T-helper 2 cell treated with Interferon-gamma antibody and Interleukin-4, amounts not matched to agents 5 μg/mL and 100 μg/mL, for 36 hours (primary cell): ENCODE measurements around the gene MN1.

Source experiments
- DNase-seq: peaks from one replicate; pipeline ENCODE4 v3.0.0; 2021; ENCODE audit warnings: low spot score
- H3K27ac Mint-ChIP-seq: one replicate; pipeline ENCODE4 v1.8.0; 2021; ENCODE audit warnings: mild to moderate bottlenecking, mixed read lengths
- H3K27me3 Mint-ChIP-seq: one replicate; pipeline ENCODE4 v1.8.0; 2021; ENCODE audit warnings: low read depth, mixed read lengths
- H3K36me3 Mint-ChIP-seq: one replicate; pipeline ENCODE4 v1.8.0; 2021; ENCODE audit warnings: low read depth, mixed read lengths
- H3K4me1 Mint-ChIP-seq: one replicate; pipeline ENCODE4 v1.8.0; 2021; ENCODE audit warnings: low read depth, mixed read lengths
- H3K4me3 Mint-ChIP-seq: one replicate; pipeline ENCODE4 v1.8.0; 2022; ENCODE audit warnings: mild to moderate bottlenecking, moderate library complexity, mixed read lengths
- H3K9me3 Mint-ChIP-seq: one replicate; pipeline ENCODE4 v1.8.0; 2021; ENCODE audit warnings: mixed read lengths

MN1 gene

DNA sequence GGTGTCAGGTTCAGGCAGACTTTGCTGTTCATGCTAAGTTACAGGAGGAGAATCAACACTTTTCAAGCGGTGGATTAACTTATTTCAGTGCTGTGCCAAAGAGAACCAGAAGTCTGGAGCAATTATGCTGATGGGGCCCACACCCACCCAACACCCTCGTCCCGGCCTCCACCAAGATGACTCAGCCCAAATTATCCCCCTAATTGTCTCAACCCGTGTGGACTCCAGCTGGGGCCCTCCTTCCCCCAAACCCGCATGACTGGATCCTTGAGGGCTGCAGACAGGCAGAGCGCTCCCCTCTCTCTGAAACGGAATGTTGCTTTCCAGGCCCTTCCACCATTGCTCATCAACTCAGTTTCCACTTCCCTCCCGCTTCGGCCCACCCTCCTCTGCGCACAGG is 34.6 kb upstream of the MN1 start:
- no peak overlapping the region for H3K27ac Mint-ChIP-seq
- H3K27me3 Mint-ChIP-seq: no peaks in the 10 kb centered on the region
- H3K36me3 Mint-ChIP-seq: no peaks in the 10 kb centered on the region
- DNase-seq: no peak
- peaks cover 14% of the 10 kb centered on the region for H3K4me1 Mint-ChIP-seq
- H3K9me3 Mint-ChIP-seq: peaks cover 4% of the 10 kb centered on the region
- no peak overlapping the region for H3K4me3 Mint-ChIP-seq

DNA sequence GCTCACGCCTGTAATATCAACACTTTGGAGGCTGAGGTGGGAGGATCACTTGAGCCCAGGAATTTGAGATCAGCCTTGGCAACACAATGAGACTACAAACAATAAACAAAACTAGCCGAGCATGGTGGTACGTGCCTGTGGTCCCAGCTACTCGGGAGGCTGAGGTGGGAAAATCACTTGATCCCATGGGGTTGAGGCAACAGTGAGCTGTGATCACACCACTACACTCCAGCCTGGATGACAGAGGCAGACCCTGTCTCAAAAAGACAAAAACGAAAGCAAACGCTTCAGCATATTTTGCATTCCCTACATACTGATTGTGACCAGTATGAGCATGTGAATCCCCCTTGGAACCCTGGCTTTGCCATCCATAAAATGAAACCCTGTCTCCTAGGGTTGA is 33.9 kb upstream of the MN1 start:
- Mint-ChIP-seq H3K27me3 (no peaks in the 10 kb centered on the region), H3K27ac (no peak overlapping the region), H3K9me3 (peaks cover 4% of the 10 kb centered on the region), H3K36me3 (no peaks in the 10 kb centered on the region), H3K4me3 (no peak overlapping the region), H3K4me1 (peaks cover 16% of the 10 kb centered on the region)
- DNase-seq: no peak

GRCh38 chr22:27834364-27835185 is 33.0 kb upstream of the MN1 start:
- H3K36me3 Mint-ChIP-seq: no peaks in the 10 kb centered on the region
- H3K4me3 Mint-ChIP-seq: no peak overlapping the region
- peaks cover 4% of the 10 kb centered on the region for H3K9me3 Mint-ChIP-seq
- H3K4me1 Mint-ChIP-seq: peaks cover 16% of the 10 kb centered on the region
- H3K27me3 Mint-ChIP-seq: no peaks in the 10 kb centered on the region
- no peak for DNase-seq
- H3K27ac Mint-ChIP-seq: no peak overlapping the region

GRCh38 chr22:27833803-27834202 is 32.2 kb upstream of the MN1 start:
- Mint-ChIP-seq H3K9me3 (peaks cover 4% of the 10 kb centered on the region), H3K4me3 (no peak overlapping the region), H3K4me1 (peaks cover 16% of the 10 kb centered on the region), H3K36me3 (no peaks in the 10 kb centered on the region), H3K27ac (no peak overlapping the region), H3K27me3 (no peaks in the 10 kb centered on the region)
- no peak for DNase-seq

DNA sequence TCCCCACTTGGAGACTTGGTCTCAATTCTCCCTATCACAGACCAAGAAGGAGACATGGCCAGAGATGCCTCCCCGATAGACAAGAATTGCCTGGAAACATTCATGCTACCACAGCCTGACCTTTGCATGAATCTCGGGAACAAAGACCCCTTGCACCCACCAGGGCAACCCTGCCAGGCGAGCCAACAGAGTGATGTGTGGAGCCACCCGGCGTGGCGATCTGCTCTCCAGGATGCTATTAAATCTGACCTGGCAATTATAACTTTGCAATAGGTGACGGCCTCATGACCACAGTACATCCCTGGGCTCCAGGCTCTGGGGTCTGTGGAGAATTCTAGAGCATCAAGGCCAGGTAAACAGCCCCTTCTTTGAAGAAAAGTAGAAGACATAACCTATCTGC is 31.1 kb upstream of the MN1 start:
- no peaks in the 10 kb centered on the region for H3K36me3 Mint-ChIP-seq
- no peak for DNase-seq
- H3K4me1 Mint-ChIP-seq: peaks cover 16% of the 10 kb centered on the region
- H3K27ac Mint-ChIP-seq: no peak overlapping the region
- no peak overlapping the region for H3K4me3 Mint-ChIP-seq
- H3K9me3 Mint-ChIP-seq: peaks cover 1% of the 10 kb centered on the region
- no peaks in the 10 kb centered on the region for H3K27me3 Mint-ChIP-seq

- no peak overlapping the region for H3K4me3 Mint-ChIP-seq
- H3K27ac Mint-ChIP-seq: no peak overlapping the region
- H3K27me3 Mint-ChIP-seq: no peaks in the 10 kb centered on the region
- peaks cover 16% of the 10 kb centered on the region for H3K4me1 Mint-ChIP-seq
- H3K9me3 Mint-ChIP-seq: no peaks in the 10 kb centered on the region
- H3K36me3 Mint-ChIP-seq: no peaks in the 10 kb centered on the region
- no peak for DNase-seq
Measured at GRCh38 chr22:27829620-27830019, 28.1 kb upstream of the MN1 start.

DNA sequence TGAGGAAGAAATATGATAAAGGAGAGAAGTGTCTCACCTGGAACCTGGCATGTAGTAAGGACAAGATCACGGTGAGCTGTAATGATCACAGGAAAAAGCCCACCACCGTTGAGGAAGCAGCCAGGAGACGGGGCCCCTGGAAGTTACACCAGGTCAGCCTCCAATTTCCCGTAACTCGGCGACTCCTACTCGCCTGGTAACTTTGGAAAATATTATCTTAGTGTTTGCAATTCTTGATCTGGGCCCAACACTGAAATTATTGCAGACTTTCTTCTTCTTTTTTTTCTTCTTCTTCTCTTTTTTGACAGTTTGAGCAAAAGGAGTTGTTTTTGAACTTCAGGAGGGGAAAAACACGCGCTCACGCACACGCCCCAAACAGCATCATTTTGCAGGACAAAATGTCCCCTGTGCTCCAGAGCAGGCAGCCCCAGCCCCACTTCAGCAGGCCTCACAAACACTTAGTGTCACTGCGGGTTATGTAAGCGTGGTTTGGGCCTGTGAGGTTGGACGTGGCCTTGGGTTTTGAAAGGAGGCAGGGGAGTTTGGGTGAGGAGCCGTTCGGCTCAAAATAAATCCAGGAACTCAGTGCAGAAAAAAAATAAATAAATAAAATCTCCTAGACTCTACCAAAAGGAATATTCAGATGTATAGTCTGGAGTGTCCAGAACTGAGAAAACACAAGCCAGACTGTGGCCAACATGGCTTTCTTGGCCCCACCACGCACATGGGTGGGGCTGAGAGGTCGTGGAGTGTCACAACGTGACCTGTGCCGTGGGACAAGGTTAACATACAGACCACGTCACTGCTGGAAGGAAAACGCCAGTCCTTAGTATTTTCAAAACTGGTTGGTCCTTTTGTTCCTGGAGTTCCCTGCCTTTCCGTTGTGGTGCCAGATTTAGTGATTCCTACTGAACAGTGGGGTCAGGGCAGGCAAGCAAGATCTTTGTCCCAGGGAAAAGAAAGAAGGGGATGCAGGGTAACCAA is 26.3 kb upstream of the MN1 start:
- DNase-seq: no peak
- Mint-ChIP-seq H3K27ac (no peak overlapping the region), H3K27me3 (no peaks in the 10 kb centered on the region), H3K9me3 (no peaks in the 10 kb centered on the region), H3K4me1 (peaks cover 16% of the 10 kb centered on the region), H3K36me3 (no peaks in the 10 kb centered on the region), H3K4me3 (no peak overlapping the region)

DNA sequence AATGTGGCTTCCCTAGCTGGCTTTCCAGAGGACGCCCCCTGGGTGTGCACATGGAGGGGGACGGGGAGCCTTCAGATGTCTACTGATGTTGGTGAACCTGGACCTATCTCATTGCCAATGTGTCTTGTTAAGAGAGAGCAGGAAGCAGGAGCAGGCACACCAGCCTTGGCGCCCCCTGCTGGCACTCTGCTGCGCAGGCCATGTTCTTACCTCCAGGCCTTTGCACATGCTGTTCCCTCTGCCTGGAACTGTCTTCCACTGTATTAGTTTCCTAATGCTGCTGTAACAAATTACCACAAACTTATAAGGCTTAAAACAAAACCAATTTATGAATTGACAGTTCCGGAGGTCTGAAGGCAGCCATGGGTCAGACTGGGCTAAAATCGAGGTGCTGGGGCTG is 23.6 kb upstream of the MN1 start:
- no peak for DNase-seq
- H3K27me3 Mint-ChIP-seq: no peaks in the 10 kb centered on the region
- H3K4me1 Mint-ChIP-seq: no peaks in the 10 kb centered on the region
- no peaks in the 10 kb centered on the region for H3K36me3 Mint-ChIP-seq
- H3K4me3 Mint-ChIP-seq: no peak overlapping the region
- H3K27ac Mint-ChIP-seq: no peak overlapping the region
- H3K9me3 Mint-ChIP-seq: no peaks in the 10 kb centered on the region

DNA sequence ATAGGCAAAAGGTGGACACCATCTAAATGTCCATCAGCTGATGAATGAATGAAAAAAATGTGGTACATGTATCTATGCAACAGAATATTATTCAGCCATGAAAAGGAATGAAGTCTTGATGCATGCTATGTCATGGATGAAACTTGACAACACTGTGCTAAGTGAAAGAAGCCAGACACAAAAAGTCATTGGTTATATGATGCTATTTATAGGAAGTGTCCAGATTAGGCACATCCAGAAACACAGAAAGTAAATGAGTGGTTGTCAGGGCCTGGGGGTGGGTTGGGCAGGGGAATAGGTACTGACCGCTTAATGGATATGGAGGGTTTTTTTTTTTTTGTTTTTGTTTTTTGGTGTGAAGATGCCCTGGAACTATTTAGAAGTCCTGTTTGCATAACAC is 21.7 kb upstream of the MN1 start:
- Mint-ChIP-seq H3K27me3 (no peaks in the 10 kb centered on the region), H3K4me3 (no peak overlapping the region), H3K36me3 (no peaks in the 10 kb centered on the region), H3K27ac (no peak overlapping the region), H3K4me1 (no peaks in the 10 kb centered on the region), H3K9me3 (no peaks in the 10 kb centered on the region)
- DNase-seq: no peak

DNA sequence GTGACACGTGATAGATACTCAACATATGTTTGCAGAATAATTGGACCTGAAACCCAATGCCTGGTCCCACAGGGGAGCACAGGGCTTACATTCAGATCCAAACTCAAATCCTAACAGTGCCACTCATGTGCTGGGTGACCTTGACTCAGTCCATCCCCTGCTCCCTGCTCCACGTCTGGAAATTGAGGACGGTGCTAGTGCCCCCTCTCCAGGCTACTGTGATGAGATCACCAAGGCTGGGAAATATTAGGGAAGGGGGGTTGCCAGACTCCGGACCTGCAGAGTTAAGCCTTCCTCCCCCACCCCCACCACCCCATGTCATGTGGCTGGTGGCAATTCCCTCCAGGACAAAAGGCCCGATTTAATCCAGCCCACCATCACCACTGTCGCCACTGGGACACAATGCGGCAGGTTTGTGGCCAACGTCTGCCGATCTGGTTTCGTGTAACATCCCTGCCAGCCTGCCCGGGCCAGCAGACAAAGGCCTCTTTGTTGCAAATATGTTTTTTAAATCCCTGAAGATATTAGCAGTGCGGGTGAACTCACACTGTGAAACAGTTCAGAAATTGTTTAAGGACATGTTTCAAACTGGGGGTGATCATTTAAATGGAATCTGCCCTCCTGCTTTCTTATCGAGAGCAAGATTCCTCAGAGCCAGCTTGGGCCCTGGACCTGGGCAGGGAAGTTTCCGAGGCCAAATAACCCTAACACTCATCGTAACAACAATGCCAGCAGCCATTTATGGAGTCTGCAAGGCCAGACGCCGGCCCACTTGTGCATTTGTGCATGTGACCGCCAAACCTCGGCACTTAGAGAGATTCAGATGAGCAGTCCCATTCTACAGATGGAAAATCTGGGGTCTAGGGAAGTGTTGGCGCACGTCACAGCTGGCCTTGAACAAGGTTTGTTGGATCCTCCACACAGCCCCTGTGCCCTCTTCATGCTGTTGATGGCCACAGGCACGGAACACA is 19.6 kb upstream of the MN1 start:
- Mint-ChIP-seq H3K36me3 (no peaks in the 10 kb centered on the region), H3K4me1 (no peaks in the 10 kb centered on the region), H3K9me3 (no peaks in the 10 kb centered on the region), H3K27me3 (no peaks in the 10 kb centered on the region), H3K27ac (no peak overlapping the region), H3K4me3 (no peak overlapping the region)
- DNase-seq: no peak

- H3K27me3 Mint-ChIP-seq: no peaks in the 10 kb centered on the region
- no peaks in the 10 kb centered on the region for H3K4me1 Mint-ChIP-seq
- H3K4me3 Mint-ChIP-seq: no peak overlapping the region
- H3K27ac Mint-ChIP-seq: no peak overlapping the region
- H3K36me3 Mint-ChIP-seq: no peaks in the 10 kb centered on the region
- H3K9me3 Mint-ChIP-seq: no peaks in the 10 kb centered on the region
- no peak for DNase-seq
Measured at GRCh38 chr22:27816552-27816951, 15.0 kb upstream of the MN1 start.

- Mint-ChIP-seq H3K36me3 (no peaks in the 10 kb centered on the region), H3K4me3 (no peak overlapping the region), H3K27me3 (no peaks in the 10 kb centered on the region), H3K4me1 (no peaks in the 10 kb centered on the region), H3K9me3 (no peaks in the 10 kb centered on the region), H3K27ac (no peak overlapping the region)
- DNase-seq: no peak
Measured at GRCh38 chr22:27815826-27816530, 14.4 kb upstream of the MN1 start.

- H3K4me3 Mint-ChIP-seq: no peak overlapping the region
- H3K36me3 Mint-ChIP-seq: no peaks in the 10 kb centered on the region
- no peaks in the 10 kb centered on the region for H3K9me3 Mint-ChIP-seq
- DNase-seq: no peak
- H3K27ac Mint-ChIP-seq: no peak overlapping the region
- H3K4me1 Mint-ChIP-seq: no peaks in the 10 kb centered on the region
- no peaks in the 10 kb centered on the region for H3K27me3 Mint-ChIP-seq
Measured at GRCh38 chr22:27814993-27815392, 13.4 kb upstream of the MN1 start.
